ENCODE results near the gene NPY5R.
A peak's percentile ranks its signal among the peaks of the same experiment; 100 is the strongest.

DNA sequence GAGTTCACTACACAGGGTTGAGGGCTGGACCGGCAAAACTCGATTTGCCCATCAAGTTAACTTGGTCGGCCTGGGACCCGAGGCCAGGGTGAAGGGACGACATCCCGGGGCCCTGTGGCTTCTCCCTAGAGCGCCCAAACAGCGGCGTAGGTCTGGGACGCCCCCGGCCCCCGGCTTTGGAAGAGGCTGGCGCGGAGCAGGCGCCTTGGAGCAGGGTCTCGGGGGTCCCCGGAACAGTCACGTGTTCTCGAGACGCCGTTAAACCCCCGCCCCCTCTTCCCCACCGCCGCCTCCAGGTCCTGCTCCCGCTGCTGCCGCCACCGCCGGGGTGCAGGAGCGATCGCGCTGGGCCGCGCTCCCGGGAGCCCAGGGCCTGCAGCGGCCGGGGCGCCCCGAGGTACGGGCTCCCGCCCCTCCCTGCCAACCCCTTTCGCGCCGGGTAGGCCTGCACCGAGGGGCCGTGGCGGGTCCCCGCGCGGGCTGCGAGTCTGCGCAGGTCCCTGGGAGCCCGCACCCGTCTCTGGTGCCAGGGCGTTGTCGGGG is at the start of gene NPY5R:
- TF ChIP-seq, protein P1, sequence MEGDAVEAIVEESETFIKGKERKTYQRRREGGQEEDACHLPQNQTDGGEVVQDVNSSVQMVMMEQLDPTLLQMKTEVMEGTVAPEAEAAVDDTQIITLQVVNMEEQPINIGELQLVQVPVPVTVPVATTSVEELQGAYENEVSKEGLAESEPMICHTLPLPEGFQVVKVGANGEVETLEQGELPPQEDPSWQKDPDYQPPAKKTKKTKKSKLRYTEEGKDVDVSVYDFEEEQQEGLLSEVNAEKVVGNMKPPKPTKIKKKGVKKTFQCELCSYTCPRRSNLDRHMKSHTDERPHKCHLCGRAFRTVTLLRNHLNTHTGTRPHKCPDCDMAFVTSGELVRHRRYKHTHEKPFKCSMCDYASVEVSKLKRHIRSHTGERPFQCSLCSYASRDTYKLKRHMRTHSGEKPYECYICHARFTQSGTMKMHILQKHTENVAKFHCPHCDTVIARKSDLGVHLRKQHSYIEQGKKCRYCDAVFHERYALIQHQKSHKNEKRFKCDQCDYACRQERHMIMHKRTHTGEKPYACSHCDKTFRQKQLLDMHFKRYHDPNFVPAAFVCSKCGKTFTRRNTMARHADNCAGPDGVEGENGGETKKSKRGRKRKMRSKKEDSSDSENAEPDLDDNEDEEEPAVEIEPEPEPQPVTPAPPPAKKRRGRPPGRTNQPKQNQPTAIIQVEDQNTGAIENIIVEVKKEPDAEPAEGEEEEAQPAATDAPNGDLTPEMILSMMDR (IDR thresholded peaks at IDR 0.05) = no peak
- TF ChIP-seq EZH2 (IDR thresholded peaks at IDR 0.05) = peak; percentile 45

Data from neural progenitor cell (in vitro differentiated cells).